BJ (cell line): Measurements from ENCODE around the gene LCE2A. TPM values are rescaled to one million over a fixed set of nuclear protein-coding genes. Genes with fewer than 3 reads are reported as not detected.

ENCODE experiments used
- polyA plus RNA-seq: library from polyadenylated mRNA; depleted of rRNA; stranded (reverse); fragments of >200 nt; gene quantifications from 2 replicates; pipeline ENCODE4 v1.2.3, GENCODE V29; 2011; rRNA removed

Gene LCE2A
- polyA plus RNA-seq, 1 experiment = not detected

Other genes with a start within 250 kb of the LCE2A start
- not detected in 2 replicates for gene LCE5A, start 187.5 kb upstream of the LCE2A start, polyA plus RNA-seq
- gene CRCT1, start 183.9 kb upstream of the LCE2A start, polyA plus RNA-seq = not detected in 2 replicates
- not detected in 2 replicates for gene LCE3E, start 131.6 kb upstream of the LCE2A start, polyA plus RNA-seq
- gene LCE3D, start 117.8 kb upstream of the LCE2A start, polyA plus RNA-seq = not detected in 2 replicates
- gene LCE3C, start 98.1 kb upstream of the LCE2A start, polyA plus RNA-seq = not detected in 2 replicates
- gene LCE3B, start 84.5 kb upstream of the LCE2A start, polyA plus RNA-seq = not detected in 2 replicates
- gene LCE3A, start 75.2 kb upstream of the LCE2A start, polyA plus RNA-seq = not detected in 2 replicates
- not detected in 2 replicates for gene LCE2D, start 35.0 kb upstream of the LCE2A start, polyA plus RNA-seq
- gene LCE2C, start 23.1 kb upstream of the LCE2A start, polyA plus RNA-seq = not detected in 2 replicates
- not detected in 2 replicates for gene LCE2B, start 12.2 kb upstream of the LCE2A start, polyA plus RNA-seq
- gene LCE4A, start 9.8 kb downstream of the LCE2A start, polyA plus RNA-seq = not detected in 2 replicates
- gene KPRP, start 59.7 kb downstream of the LCE2A start, polyA plus RNA-seq = not detected in 2 replicates
- gene LCE1F, start 76.8 kb downstream of the LCE2A start, polyA plus RNA-seq = not detected in 2 replicates
- not detected in 2 replicates for gene LCE1E, start 87.9 kb downstream of the LCE2A start, polyA plus RNA-seq
- not detected in 2 replicates for gene LCE1D, start 98.4 kb downstream of the LCE2A start, polyA plus RNA-seq
- not detected in 2 replicates for gene LCE1C, start 108.3 kb downstream of the LCE2A start, polyA plus RNA-seq
- gene LCE1B, start 113.6 kb downstream of the LCE2A start, polyA plus RNA-seq = not detected in 2 replicates
- not detected in 2 replicates for gene LCE1A, start 129.1 kb downstream of the LCE2A start, polyA plus RNA-seq
- not detected in 2 replicates for gene LCE6A, start 144.5 kb downstream of the LCE2A start, polyA plus RNA-seq
- not detected in 2 replicates for gene LCE7A, start 161.7 kb downstream of the LCE2A start, polyA plus RNA-seq
- gene SMCP, start 180.0 kb downstream of the LCE2A start, polyA plus RNA-seq = not detected in 2 replicates
- gene IVL, start 210.2 kb downstream of the LCE2A start, polyA plus RNA-seq = 0.05 TPM in 1 of 2 replicates, not detected in the other
- gene SPRR5, start 248.9 kb downstream of the LCE2A start, polyA plus RNA-seq = not detected in 2 replicates